HepG2 (cell line): Measurements from ENCODE around the gene B3GNT9. TPM values are rescaled to one million over a fixed set of nuclear protein-coding genes. Genes with fewer than 3 reads are reported as not detected.

Experiments used
- ATAC-seq: fragments of 200-7000 bp; cut with Tn5 transposase; 3 replicates; pipeline ENCODE4 v1.9.1; 2020; ENCODE audit warnings: mild to moderate bottlenecking, moderate library complexity
- BruUV-seq: library from RNA; stranded (reverse); fragments of 400-500 nt; replicated peaks from 2 replicates; lab custom pipeline; 2021; lab: Mats Ljungman, UMichigan
- CTCF ChIA-PET: fragments of 300-600 bp; formaldehyde crosslinking; extraction: SDS; loops from one replicate; lab custom pipeline; 2021; ENCODE audit warnings: low total read pairs, inconsistent platforms, low intra/inter-chr PET ratio; lab: Yijun Ruan, JAX
- POLR2A ChIA-PET: fragments of 350-600 bp; sonication (Branson Sonifier 250); formaldehyde crosslinking; loops from one replicate; lab custom pipeline; 2020; ENCODE audit warnings: antibody characterized with exemption, inconsistent platforms; lab: Yijun Ruan, JAX
- DNase-seq: peaks from one replicate; pipeline ENCODE4 v3.0.0-alpha.2; 2015; ENCODE audit warnings: low spot score
- FAIRE-seq: peaks from 3 replicates; lab custom pipeline; 2011; peaks lifted over from hg19 to GRCh38; lab: Jason Lieb, UNC
- H2AFZ ChIP-seq: one replicate; pipeline ENCODE4 v1.6.1; 2011; ENCODE audit warnings: low read length, inconsistent platforms
- H3K27ac ChIP-seq: fragments of 300-600 bp; 3 replicates; pipeline ENCODE4 v1.8.0; 2011; ENCODE audit warnings: mixed run types, mild to moderate bottlenecking, mixed read lengths, low read length, inconsistent platforms; ENCODE audit not compliant: insufficient read depth; ENCODE audit errors: extremely low read length
- H3K27me3 ChIP-seq, 2 experiments: fragments of 200-600 bp in 1 of 2; 2 replicates in 1 of 2; 3 replicates in 1 of 2; pipeline versions ENCODE4 v1.6.0 to v1.8.0; 2011; ENCODE audit warnings: low read length in 2 of 2, mild to moderate bottlenecking in 2 of 2, moderate library complexity in 2 of 2, inconsistent platforms in 1 of 2; ENCODE audit not compliant: insufficient read depth in 2 of 2, control insufficient read depth in 1 of 2
- H3K36me3 ChIP-seq, 2 experiments: fragments of 200-600 bp in 1 of 2; replicated peaks in 1 of 2; 2 replicates in 1 of 2; 3 replicates in 1 of 2; pipeline versions ENCODE4 v1.5.1 to v1.8.0; 2011; ENCODE audit warnings: low read length in 2 of 2, inconsistent platforms in 1 of 2; ENCODE audit not compliant: insufficient read depth in 2 of 2, control insufficient read depth in 1 of 2
- H3K4me1 ChIP-seq: 2 replicates; pipeline ENCODE4 v1.5.1; 2012; ENCODE audit warnings: low read length, inconsistent platforms; ENCODE audit not compliant: insufficient read depth
- H3K4me2 ChIP-seq: 2 replicates; pipeline ENCODE4 v1.6.0; 2011; ENCODE audit warnings: low read depth, low read length, inconsistent platforms
- H3K4me3 ChIP-seq, 3 experiments: fragments of 200-600 bp in 1 of 3; sonication (generic), shearing (Covaris generic) in 1 of 3; replicated peaks in 1 of 3; 2 replicates each; pipeline ENCODE4 v1.5.1; 2011 to 2016; ENCODE audit warnings: low read length in 3 of 3, inconsistent platforms in 2 of 3, low read depth in 2 of 3, mild to moderate bottlenecking in 2 of 3, control low read depth in 1 of 3, mixed read lengths in 1 of 3; ENCODE audit not compliant: insufficient read depth in 1 of 3
- H3K79me2 ChIP-seq: one replicate; pipeline ENCODE4 v1.6.1; 2011; ENCODE audit warnings: low read length, inconsistent platforms; ENCODE audit not compliant: insufficient read depth
- H3K9ac ChIP-seq: 2 replicates; pipeline ENCODE4 v1.6.0; 2011; ENCODE audit warnings: mild to moderate bottlenecking, low read depth, low read length, inconsistent platforms; ENCODE audit not compliant: insufficient read depth
- H3K9me3 ChIP-seq: 2 replicates; pipeline ENCODE4 v1.5.1; 2012; ENCODE audit warnings: mild to moderate bottlenecking, low read length
- H4K20me1 ChIP-seq: 2 replicates; pipeline ENCODE4 v1.6.0; 2011; ENCODE audit warnings: inconsistent platforms, mild to moderate bottlenecking, low read length, moderate library complexity; ENCODE audit not compliant: insufficient read depth
- BCL3 ChIP-seq: sonication (generic); formaldehyde crosslinking; IDR thresholded peaks from 2 replicates; pipeline ENCODE4 v1.5.1; 2020; ENCODE audit warnings: mild to moderate bottlenecking, missing genetic modification reagents, moderate library complexity
- CBX1 ChIP-seq: IDR thresholded peaks from one replicate; pipeline ENCODE4 v1.6.1; 2016; ENCODE audit warnings: antibody characterized with exemption, low read depth
- HNF4G ChIP-seq, 2 experiments: sonication (generic) in 1 of 2; formaldehyde crosslinking in 1 of 2; IDR thresholded peaks; 2 replicates each; pipeline versions ENCODE4 v1.4.0 to v1.6.1; 2011 to 2020; ENCODE audit warnings: borderline replicate concordance in 2 of 2, low read depth in 2 of 2, mild to moderate bottlenecking in 2 of 2, low read length in 1 of 2, missing genetic modification reagents in 1 of 2, moderate library complexity in 1 of 2
- JUN ChIP-seq: sonication (generic); formaldehyde crosslinking; IDR thresholded peaks from 2 replicates; pipeline ENCODE4 v1.4.0; 2020; ENCODE audit warnings: mild to moderate bottlenecking, missing genetic modification reagents
- RELA ChIP-seq: sonication (generic); formaldehyde crosslinking; IDR thresholded peaks from 2 replicates; pipeline ENCODE4 v1.4.0; 2020; ENCODE audit warnings: missing genetic modification reagents
- ZBTB39 ChIP-seq: sonication (generic); formaldehyde crosslinking; IDR thresholded peaks from 2 replicates; pipeline ENCODE4 v1.5.0; 2020; ENCODE audit warnings: missing genetic modification reagents
- ZNF709 ChIP-seq: sonication (generic); formaldehyde crosslinking; IDR thresholded peaks from 2 replicates; pipeline ENCODE4 v1.5.0; 2020; ENCODE audit warnings: mild to moderate bottlenecking, missing genetic modification reagents
- WGBS: methylation state at CpG from one replicate; pipeline ENCODE4 v1.1.6; 2017; ENCODE audit warnings: low lambda C conversion rate; 5-methylcytosine and 5-hydroxymethylcytosine counted together
- in situ Hi-C: cut with HindIII; loops from 2 replicates; pipeline ENCODE4 v1.10.0; 2017; ENCODE audit warnings: low pct_unique_long_range_greater_than_20kb; ENCODE audit not compliant: extremely low pct_ligation_motif_present
- intact Hi-C: fragments of 100-400 bp; cut with micrococcal nuclease; formaldehyde crosslinking; loops from one replicate; pipeline ENCODE4 v1.10.0; 2022; ENCODE audit not compliant: unreplicated experiment
- polyA plus RNA-seq, 8 experiments: library from polyadenylated mRNA; depleted of rRNA in 3 of 8; stranded (reverse) in 7 of 8; unstranded in 1 of 8; fragments of >200 nt; fragmentation: Illumina TruSeq in 4 of 8; extraction: Trizol in 4 of 8; gene quantifications; 2 replicates each; pipeline versions ENCODE4 v1.2.1 to v1.2.3, GENCODE V29; 2011 to 2016; ENCODE audit warnings: low read depth in 4 of 8, missing spikeins in 1 of 8, mixed read lengths in 1 of 8; ENCODE audit not compliant: insufficient read depth in 1 of 8
- total RNA-seq, 5 experiments: library from RNA; depleted of rRNA; stranded (reverse); fragments of >200 nt; fragmentation: Illumina TruSeq; extraction: Trizol; gene quantifications; 2 replicates each; pipeline ENCODE4 v1.2.3, GENCODE V29; 2016; ENCODE audit warnings: low read depth in 1 of 5
- TF ChIP-seq, protein P1 (sequence below): sonication (generic); formaldehyde crosslinking; conservative IDR thresholded peaks from 2 replicates; pipeline ENCODE4 v1.4.0; 2020; ENCODE audit warnings: mild to moderate bottlenecking, missing genetic modification reagents, moderate library complexity
- TF ChIP-seq, protein P2 (sequence below): sonication (generic); formaldehyde crosslinking; IDR thresholded peaks from 2 replicates; pipeline ENCODE4 v1.4.0; 2020; ENCODE audit warnings: missing genetic modification reagents

The B3GNT9 gene
- total and polyA plus RNA-seq, 2 of the 13 experiments (the other 11 are each of a cell fraction or from before 2014, with no cell fraction given): 1.5 to 3.1 TPM

- Histone ChIP-seq H3K36me3 (no peaks in the 10 kb centered on the region), H4K20me1 (no peaks in the 10 kb centered on the region), H2AFZ (no peak overlapping the region), H3K4me3 (peak overlapping the region in 2 of 3 experiments; percentile 9 to 82; a peak in 2 of 6 replicates), H3K27ac (no peak overlapping the region), H3K9ac (no peak overlapping the region), H3K27me3 (peaks cover 7 to 10% of the 10 kb centered on the region in 2 experiments; a peak in 2 of 5 replicates), H3K79me2 (no peaks in the 10 kb centered on the region), H3K4me1 (peaks cover 52% of the 10 kb centered on the region), H3K4me2 (peak overlapping the region; percentile 96), H3K9me3 (no peaks in the 10 kb centered on the region)
- DNase-seq: no peak
- 2% methylated on average over 12 of the region's 12 CpGs for WGBS
- in situ Hi-C loops (loop anchor here (5.0 kb wide), 1 partner anchor 208 kb away; no protein-coding TSS in a partner anchor), intact Hi-C loops (loop anchor here (1.0 to 5.0 kb wide), 3 partner anchors 42 to 208 kb away; partner anchors contain the start of gene TMEM208)
- POLR2A ChIA-PET: interaction anchor here (1.1 to 2.8 kb wide), 7 partner anchors 12 to 167 kb away, joined by 4 to 18 read pairs (median 6); partner anchors contain the start of genes FHOD1, NOL3 and TMEM208
- no TSS peak for BruUV-seq
- ATAC-seq: no peak
- no peak for FAIRE-seq
- CTCF ChIA-PET: interaction anchor here (0.9 to 2.7 kb wide), 7 partner anchors 11 to 290 kb away, joined by 3 to 28 read pairs (median 5); no protein-coding TSS in a partner anchor
- TF ChIP-seq JUN (CRISPR knock-in tag) (0 out of 2 replicates have a peak, but pooled peaks have one; percentile 6), RELA (CRISPR knock-in tag) (no peak), ZNF709 (CRISPR knock-in tag) (peak; percentile 49; the same call in 1 of the 2 replicates), CBX1 (peak; percentile 3), BCL3 (CRISPR knock-in tag) (no peak), ZBTB39 (CRISPR knock-in tag) (0 out of 2 replicates have a peak, but pooled peaks have one; percentile 8), HNF4G (IDR thresholded peaks at IDR 0.05; ENCODE audit: borderline replicate concordance, low read depth, low read length) (no peak), HNF4G (CRISPR knock-in tag; IDR thresholded peaks at IDR 0.05; ENCODE audit: borderline replicate concordance, low read depth) (0 out of 2 replicates have a peak, but pooled peaks have one; percentile 5)
- TF ChIP-seq, protein P1, sequence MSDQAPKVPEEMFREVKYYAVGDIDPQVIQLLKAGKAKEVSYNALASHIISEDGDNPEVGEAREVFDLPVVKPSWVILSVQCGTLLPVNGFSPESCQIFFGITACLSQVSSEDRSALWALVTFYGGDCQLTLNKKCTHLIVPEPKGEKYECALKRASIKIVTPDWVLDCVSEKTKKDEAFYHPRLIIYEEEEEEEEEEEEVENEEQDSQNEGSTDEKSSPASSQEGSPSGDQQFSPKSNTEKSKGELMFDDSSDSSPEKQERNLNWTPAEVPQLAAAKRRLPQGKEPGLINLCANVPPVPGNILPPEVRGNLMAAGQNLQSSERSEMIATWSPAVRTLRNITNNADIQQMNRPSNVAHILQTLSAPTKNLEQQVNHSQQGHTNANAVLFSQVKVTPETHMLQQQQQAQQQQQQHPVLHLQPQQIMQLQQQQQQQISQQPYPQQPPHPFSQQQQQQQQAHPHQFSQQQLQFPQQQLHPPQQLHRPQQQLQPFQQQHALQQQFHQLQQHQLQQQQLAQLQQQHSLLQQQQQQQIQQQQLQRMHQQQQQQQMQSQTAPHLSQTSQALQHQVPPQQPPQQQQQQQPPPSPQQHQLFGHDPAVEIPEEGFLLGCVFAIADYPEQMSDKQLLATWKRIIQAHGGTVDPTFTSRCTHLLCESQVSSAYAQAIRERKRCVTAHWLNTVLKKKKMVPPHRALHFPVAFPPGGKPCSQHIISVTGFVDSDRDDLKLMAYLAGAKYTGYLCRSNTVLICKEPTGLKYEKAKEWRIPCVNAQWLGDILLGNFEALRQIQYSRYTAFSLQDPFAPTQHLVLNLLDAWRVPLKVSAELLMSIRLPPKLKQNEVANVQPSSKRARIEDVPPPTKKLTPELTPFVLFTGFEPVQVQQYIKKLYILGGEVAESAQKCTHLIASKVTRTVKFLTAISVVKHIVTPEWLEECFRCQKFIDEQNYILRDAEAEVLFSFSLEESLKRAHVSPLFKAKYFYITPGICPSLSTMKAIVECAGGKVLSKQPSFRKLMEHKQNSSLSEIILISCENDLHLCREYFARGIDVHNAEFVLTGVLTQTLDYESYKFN (CRISPR knock-in tag): no peak
- TF ChIP-seq, protein P2, sequence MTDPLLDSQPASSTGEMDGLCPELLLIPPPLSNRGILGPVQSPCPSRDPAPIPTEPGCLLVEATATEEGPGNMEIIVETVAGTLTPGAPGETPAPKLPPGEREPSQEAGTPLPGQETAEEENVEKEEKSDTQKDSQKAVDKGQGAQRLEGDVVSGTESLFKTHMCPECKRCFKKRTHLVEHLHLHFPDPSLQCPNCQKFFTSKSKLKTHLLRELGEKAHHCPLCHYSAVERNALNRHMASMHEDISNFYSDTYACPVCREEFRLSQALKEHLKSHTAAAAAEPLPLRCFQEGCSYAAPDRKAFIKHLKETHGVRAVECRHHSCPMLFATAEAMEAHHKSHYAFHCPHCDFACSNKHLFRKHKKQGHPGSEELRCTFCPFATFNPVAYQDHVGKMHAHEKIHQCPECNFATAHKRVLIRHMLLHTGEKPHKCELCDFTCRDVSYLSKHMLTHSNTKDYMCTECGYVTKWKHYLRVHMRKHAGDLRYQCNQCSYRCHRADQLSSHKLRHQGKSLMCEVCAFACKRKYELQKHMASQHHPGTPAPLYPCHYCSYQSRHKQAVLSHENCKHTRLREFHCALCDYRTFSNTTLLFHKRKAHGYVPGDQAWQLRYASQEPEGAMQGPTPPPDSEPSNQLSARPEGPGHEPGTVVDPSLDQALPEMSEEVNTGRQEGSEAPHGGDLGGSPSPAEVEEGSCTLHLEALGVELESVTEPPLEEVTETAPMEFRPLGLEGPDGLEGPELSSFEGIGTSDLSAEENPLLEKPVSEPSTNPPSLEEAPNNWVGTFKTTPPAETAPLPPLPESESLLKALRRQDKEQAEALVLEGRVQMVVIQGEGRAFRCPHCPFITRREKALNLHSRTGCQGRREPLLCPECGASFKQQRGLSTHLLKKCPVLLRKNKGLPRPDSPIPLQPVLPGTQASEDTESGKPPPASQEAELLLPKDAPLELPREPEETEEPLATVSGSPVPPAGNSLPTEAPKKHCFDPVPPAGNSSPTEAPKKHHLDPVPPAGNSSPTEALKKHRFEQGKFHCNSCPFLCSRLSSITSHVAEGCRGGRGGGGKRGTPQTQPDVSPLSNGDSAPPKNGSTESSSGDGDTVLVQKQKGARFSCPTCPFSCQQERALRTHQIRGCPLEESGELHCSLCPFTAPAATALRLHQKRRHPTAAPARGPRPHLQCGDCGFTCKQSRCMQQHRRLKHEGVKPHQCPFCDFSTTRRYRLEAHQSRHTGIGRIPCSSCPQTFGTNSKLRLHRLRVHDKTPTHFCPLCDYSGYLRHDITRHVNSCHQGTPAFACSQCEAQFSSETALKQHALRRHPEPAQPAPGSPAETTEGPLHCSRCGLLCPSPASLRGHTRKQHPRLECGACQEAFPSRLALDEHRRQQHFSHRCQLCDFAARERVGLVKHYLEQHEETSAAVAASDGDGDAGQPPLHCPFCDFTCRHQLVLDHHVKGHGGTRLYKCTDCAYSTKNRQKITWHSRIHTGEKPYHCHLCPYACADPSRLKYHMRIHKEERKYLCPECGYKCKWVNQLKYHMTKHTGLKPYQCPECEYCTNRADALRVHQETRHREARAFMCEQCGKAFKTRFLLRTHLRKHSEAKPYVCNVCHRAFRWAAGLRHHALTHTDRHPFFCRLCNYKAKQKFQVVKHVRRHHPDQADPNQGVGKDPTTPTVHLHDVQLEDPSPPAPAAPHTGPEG (CRISPR knock-in tag): 0 out of 2 replicates have a peak, but pooled peaks have one; percentile 12
Observed at GRCh38 chr16:67185651-67186134, 34.9 kb upstream of the B3GNT9 start.
